Smooth muscle cell (in vitro differentiated cells): ENCODE measurements around the gene TSPAN15. TPM values are rescaled to one million over a fixed set of nuclear protein-coding genes. Genes with fewer than 3 reads are reported as not detected.

ENCODE experiments used
- DNase-seq: peaks from one replicate; lab custom pipeline; 2025; ENCODE audit not compliant: unreplicated experiment; lab: John Stamatoyannopoulos, UW
- H2AFZ ChIP-seq: fragments of 200-600 bp; sonication (generic); 2 replicates; pipeline ENCODE4 v1.6.0; 2016; ENCODE audit warnings: antibody characterized with exemption, low read depth, mild to moderate bottlenecking
- H3F3A ChIP-seq: fragments of 200-600 bp; sonication (generic); 2 replicates; pipeline ENCODE4 v1.6.0; 2017; ENCODE audit warnings: antibody characterized with exemption, low read depth
- H3K27ac ChIP-seq: fragments of 200-600 bp; sonication (generic); 2 replicates; pipeline ENCODE4 v1.5.1; 2016; ENCODE audit warnings: low read depth, mild to moderate bottlenecking
- H3K27me3 ChIP-seq: fragments of 200-600 bp; sonication (generic); 2 replicates; pipeline ENCODE4 v1.6.1; 2016; ENCODE audit warnings: low read depth, mild to moderate bottlenecking
- H3K36me3 ChIP-seq: fragments of 200-600 bp; sonication (generic); 2 replicates; pipeline ENCODE4 v1.5.1; 2016; ENCODE audit warnings: low read depth
- H3K4me1 ChIP-seq: fragments of 200-600 bp; sonication (generic); 2 replicates; pipeline ENCODE4 v1.5.1; 2016; ENCODE audit warnings: low read depth
- H3K4me2 ChIP-seq: fragments of 200-600 bp; sonication (generic); 2 replicates; pipeline ENCODE4 v1.6.0; 2016; ENCODE audit warnings: mild to moderate bottlenecking
- H3K4me3 ChIP-seq: fragments of 200-600 bp; sonication (generic); 2 replicates; pipeline ENCODE4 v1.5.1; 2016; ENCODE audit warnings: mild to moderate bottlenecking
- H3K79me2 ChIP-seq: fragments of 200-600 bp; sonication (generic); 2 replicates; pipeline ENCODE4 v1.6.0; 2016; ENCODE audit warnings: low read depth, mild to moderate bottlenecking
- H3K9ac ChIP-seq: fragments of 200-600 bp; sonication (generic); 2 replicates; pipeline ENCODE4 v1.6.0; 2016; ENCODE audit warnings: low read depth
- H3K9me3 ChIP-seq: fragments of 200-600 bp; sonication (generic); replicated peaks from 2 replicates; pipeline ENCODE4 v1.5.1; 2016; ENCODE audit warnings: low read depth
- H4K20me1 ChIP-seq: fragments of 200-600 bp; sonication (generic); 2 replicates; pipeline ENCODE4 v1.6.0; 2016; ENCODE audit warnings: low read depth
- WGBS: methylation state at CpG from one replicate; pipeline ENCODE4 v1.1.7; 2016; ENCODE audit warnings: low lambda C conversion rate; 5-methylcytosine and 5-hydroxymethylcytosine counted together
- polyA plus RNA-seq: library from polyadenylated mRNA; unstranded; fragments of >200 nt; fragmentation: Nextera tagmentation; extraction: Ambion mirVana; gene quantifications from 2 replicates; pipeline ENCODE4 v1.2.1, GENCODE V29; 2016
- total RNA-seq: library from RNA; depleted of rRNA; stranded (reverse); fragments of >200 nt; gene quantifications from 2 replicates; pipeline ENCODE4 v1.2.3, GENCODE V29; 2014
- TF ChIP-seq, protein P1 (sequence below): fragments of 200-600 bp; sonication (generic); IDR thresholded peaks from 2 replicates; pipeline ENCODE4 v1.5.1; 2017; ENCODE audit warnings: borderline replicate concordance, mild to moderate bottlenecking, antibody characterized with exemption; ENCODE audit not compliant: insufficient read depth, poor library complexity, severe bottlenecking

TSPAN15 gene
- total and polyA plus RNA-seq, 2 experiments from 2014 or later: 113 to 249 TPM

DNA sequence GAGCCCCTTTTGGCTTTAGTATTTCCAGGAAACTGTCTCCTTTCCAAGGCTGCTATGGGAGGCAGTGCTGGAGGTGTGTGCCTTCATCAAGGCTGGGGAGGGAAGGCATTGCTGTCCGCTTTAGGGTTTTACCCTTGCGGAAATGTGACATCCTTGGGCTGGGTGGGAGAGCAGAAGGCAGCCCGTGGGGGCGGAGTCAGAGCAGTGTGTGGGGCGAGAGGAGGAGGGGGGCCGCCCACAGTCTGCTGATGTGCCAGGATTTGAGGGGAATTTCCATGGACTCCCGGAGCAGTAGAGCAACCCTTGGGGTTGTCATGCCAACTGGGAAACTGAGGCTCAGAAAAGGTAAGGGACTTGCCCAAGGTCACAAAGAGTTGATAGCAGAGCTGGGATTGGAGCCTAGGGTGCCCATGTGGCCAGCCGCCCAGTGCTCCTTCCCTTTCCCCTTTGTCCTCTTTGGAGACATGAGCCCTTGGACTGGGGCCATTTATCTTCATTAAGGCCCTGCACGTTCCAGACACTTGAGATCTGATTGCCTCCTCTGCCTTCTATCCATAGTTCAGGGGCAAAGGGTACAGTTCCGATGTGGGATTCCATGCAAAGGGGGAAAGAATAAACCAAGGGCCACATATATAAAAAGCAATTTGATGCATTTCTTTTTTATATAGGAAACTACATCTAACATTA lies 22.2 kb downstream of the TSPAN15 start:
- Histone ChIP-seq H3K4me1 (peaks cover 35% of the 10 kb centered on the region), H3K4me3 (no peak overlapping the region), H2AFZ (no peak overlapping the region), H3K9ac (peak overlapping the region; percentile 44), H3F3A (peaks cover 53% of the 10 kb centered on the region), H3K79me2 (peaks cover 34% of the 10 kb centered on the region), H3K27ac (peak overlapping the region; percentile 97), H4K20me1 (no peaks in the 10 kb centered on the region), H3K4me2 (peak overlapping the region; percentile 54), H3K36me3 (no peaks in the 10 kb centered on the region), H3K9me3 (no peaks in the 10 kb centered on the region), H3K27me3 (no peaks in the 10 kb centered on the region)
- no peak for DNase-seq
- WGBS: 62% methylated on average over 10 of the region's 10 CpGs
- TF ChIP-seq, protein P1, sequence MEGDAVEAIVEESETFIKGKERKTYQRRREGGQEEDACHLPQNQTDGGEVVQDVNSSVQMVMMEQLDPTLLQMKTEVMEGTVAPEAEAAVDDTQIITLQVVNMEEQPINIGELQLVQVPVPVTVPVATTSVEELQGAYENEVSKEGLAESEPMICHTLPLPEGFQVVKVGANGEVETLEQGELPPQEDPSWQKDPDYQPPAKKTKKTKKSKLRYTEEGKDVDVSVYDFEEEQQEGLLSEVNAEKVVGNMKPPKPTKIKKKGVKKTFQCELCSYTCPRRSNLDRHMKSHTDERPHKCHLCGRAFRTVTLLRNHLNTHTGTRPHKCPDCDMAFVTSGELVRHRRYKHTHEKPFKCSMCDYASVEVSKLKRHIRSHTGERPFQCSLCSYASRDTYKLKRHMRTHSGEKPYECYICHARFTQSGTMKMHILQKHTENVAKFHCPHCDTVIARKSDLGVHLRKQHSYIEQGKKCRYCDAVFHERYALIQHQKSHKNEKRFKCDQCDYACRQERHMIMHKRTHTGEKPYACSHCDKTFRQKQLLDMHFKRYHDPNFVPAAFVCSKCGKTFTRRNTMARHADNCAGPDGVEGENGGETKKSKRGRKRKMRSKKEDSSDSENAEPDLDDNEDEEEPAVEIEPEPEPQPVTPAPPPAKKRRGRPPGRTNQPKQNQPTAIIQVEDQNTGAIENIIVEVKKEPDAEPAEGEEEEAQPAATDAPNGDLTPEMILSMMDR: no peak

DNA sequence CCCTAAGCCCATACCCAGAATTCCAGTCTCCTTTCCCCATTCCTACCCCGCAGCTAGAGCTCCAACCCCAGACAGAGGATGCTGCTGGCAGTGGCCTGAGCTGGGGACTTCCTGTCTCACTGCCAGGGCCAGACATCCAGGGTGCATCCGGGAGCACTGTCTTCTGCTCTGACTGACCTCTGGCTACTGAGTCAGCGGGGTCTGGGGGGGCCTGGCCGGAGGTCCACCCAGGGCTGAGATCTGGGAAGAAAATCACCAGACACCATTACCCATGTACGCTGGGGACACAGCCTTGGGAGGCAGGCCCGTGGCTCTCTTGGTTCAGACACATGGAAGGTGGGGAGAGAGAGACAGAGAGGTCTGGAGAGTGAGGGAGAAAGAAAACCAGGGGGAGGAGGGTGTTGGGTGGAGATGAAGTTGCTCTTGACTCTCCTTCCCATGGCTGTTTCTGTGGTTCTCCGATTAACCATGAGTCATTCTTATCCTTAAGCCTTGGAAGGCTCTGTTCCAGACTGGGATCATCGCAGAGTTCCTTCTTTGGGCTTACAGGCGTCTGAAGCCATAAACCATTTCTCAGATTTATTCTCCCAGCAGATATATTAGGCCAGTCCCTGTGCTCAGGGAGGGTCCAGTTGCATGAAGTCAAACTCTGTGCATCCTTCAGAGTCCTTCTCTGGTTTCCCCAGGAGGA lies 23.6 kb downstream of the TSPAN15 start:
- DNase-seq: no peak

DNA sequence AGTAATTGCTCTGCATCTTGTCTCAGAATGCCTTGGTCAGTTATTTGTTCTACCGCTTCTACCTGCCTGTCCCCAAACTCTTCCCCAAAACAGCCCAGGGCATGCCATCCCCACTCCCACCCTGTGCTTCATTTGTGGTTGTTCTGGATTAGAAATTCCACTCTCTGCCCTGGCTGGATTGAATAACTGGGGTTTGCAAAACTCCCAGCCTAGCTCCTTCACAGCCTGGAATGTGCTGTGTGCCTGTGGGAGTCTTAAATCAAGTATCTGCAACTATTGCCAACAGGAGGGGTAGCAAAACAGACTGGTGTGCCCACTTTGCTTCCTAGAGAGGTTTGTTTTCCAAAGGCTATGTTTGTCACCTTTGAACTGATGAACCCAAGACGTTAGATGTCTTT lies 24.2 kb downstream of the TSPAN15 start:
- H3K4me3 ChIP-seq: no peak overlapping the region
- H3K36me3 ChIP-seq: no peaks in the 10 kb centered on the region
- peak overlapping the region; percentile 97 for H3K27ac ChIP-seq
- no peak overlapping the region for H2AFZ ChIP-seq
- H4K20me1 ChIP-seq: no peaks in the 10 kb centered on the region
- H3K27me3 ChIP-seq: no peaks in the 10 kb centered on the region
- H3K9me3 ChIP-seq: no peaks in the 10 kb centered on the region
- TF ChIP-seq, protein P1: no peak
- peak overlapping the region; percentile 60 for H3K4me2 ChIP-seq
- H3K79me2 ChIP-seq: peaks cover 25% of the 10 kb centered on the region
- WGBS: 28% methylated on average over 2 of the region's 2 CpGs
- DNase-seq: no peak
- H3F3A ChIP-seq: peaks cover 44% of the 10 kb centered on the region
- H3K4me1 ChIP-seq: peaks cover 37% of the 10 kb centered on the region
- H3K9ac ChIP-seq: peak overlapping the region; percentile 38

More for the DNA sequence above, 23.6 kb downstream of the TSPAN15 start:
- no peak overlapping the region for H3K4me3 ChIP-seq
- no peaks in the 10 kb centered on the region for H4K20me1 ChIP-seq
- peak overlapping the region; percentile 69 for H3K9ac ChIP-seq
- peaks cover 34% of the 10 kb centered on the region for H3K4me1 ChIP-seq
- H3K36me3 ChIP-seq: no peaks in the 10 kb centered on the region
- peak overlapping the region; percentile 60 for H3K4me2 ChIP-seq
- no peaks in the 10 kb centered on the region for H3K9me3 ChIP-seq
- no peaks in the 10 kb centered on the region for H3K27me3 ChIP-seq
- TF ChIP-seq, protein P1: no peak
- H3K79me2 ChIP-seq: peaks cover 25% of the 10 kb centered on the region
- H3K27ac ChIP-seq: peak overlapping the region; percentile 97
- H3F3A ChIP-seq: peaks cover 49% of the 10 kb centered on the region
- no peak overlapping the region for H2AFZ ChIP-seq
- 13% methylated on average over 9 of the region's 9 CpGs for WGBS
